WERI-Rb-1 (cell line): Measurements from ENCODE around the gene WWOX.

Experiments used
- DNase-seq: peaks from one replicate; pipeline ENCODE4 v3.0.0-alpha.2; 2020
- H3K27ac ChIP-seq: fragments of 250-450 bp; sonication (Bioruptor Pico); 2 replicates; pipeline ENCODE4 v1.5.1; 2020; ENCODE audit warnings: mild to moderate bottlenecking, moderate library complexity
- H3K27me3 ChIP-seq: fragments of 250-450 bp; sonication (Bioruptor Pico); 2 replicates; pipeline ENCODE4 v1.5.1; 2021; ENCODE audit warnings: mild to moderate bottlenecking, low read depth, moderate library complexity; ENCODE audit not compliant: insufficient read depth, severe bottlenecking
- H3K36me3 ChIP-seq: fragments of 250-450 bp; sonication (Bioruptor Pico); 2 replicates; pipeline ENCODE4 v1.5.1; 2020; ENCODE audit warnings: mild to moderate bottlenecking, moderate library complexity
- H3K4me3 ChIP-seq: 2 replicates; pipeline ENCODE4 v1.5.1; 2011; ENCODE audit warnings: low read depth, mild to moderate bottlenecking, control low read depth, low read length
- H3K9me3 ChIP-seq: fragments of 250-450 bp; sonication (Bioruptor Pico); 2 replicates; pipeline ENCODE4 v1.5.1; 2021; ENCODE audit warnings: mild to moderate bottlenecking, moderate library complexity; ENCODE audit not compliant: severe bottlenecking
- CTCF ChIP-seq: IDR thresholded peaks from 2 replicates; pipeline ENCODE4 v1.5.1; 2011; ENCODE audit warnings: low read depth, mild to moderate bottlenecking, control low read depth, inconsistent platforms, low read length

The WWOX gene

GRCh38 chr16:78065319-78065718 is 34.1 kb upstream of the WWOX start:
- H3K36me3 ChIP-seq, result no peaks in the 10 kb centered on the region
- H3K27me3 ChIP-seq, result no peaks in the 10 kb centered on the region
- no peaks in the 10 kb centered on the region for H3K9me3 ChIP-seq
- DNase-seq, result no peak
- no peak overlapping the region for H3K4me3 ChIP-seq
- no peak overlapping the region for H3K27ac ChIP-seq
- no peak for TF ChIP-seq CTCF

GRCh38 chr16:78069913-78070312 is 29.5 kb upstream of the WWOX start:
- no peak overlapping the region for H3K27ac ChIP-seq
- TF ChIP-seq CTCF, result no peak
- H3K36me3 ChIP-seq, result no peaks in the 10 kb centered on the region
- no peak overlapping the region for H3K4me3 ChIP-seq
- DNase-seq, result no peak
- H3K9me3 ChIP-seq, result no peaks in the 10 kb centered on the region
- no peaks in the 10 kb centered on the region for H3K27me3 ChIP-seq

- H3K4me3 ChIP-seq, result no peak overlapping the region
- TF ChIP-seq CTCF, result no peak
- no peaks in the 10 kb centered on the region for H3K9me3 ChIP-seq
- H3K27ac ChIP-seq, result no peak overlapping the region
- no peak for DNase-seq
- H3K36me3 ChIP-seq, result no peaks in the 10 kb centered on the region
- no peaks in the 10 kb centered on the region for H3K27me3 ChIP-seq
Observed at GRCh38 chr16:78072275-78072674, 27.2 kb upstream of the WWOX start.

GRCh38 chr16:78075800-78076199 is 23.7 kb upstream of the WWOX start:
- Histone ChIP-seq H3K9me3 (no peaks in the 10 kb centered on the region), H3K36me3 (no peaks in the 10 kb centered on the region), H3K4me3 (no peak overlapping the region), H3K27ac (no peak overlapping the region), H3K27me3 (no peaks in the 10 kb centered on the region)
- TF ChIP-seq CTCF, result no peak
- DNase-seq, result no peak

- no peak overlapping the region for H3K27ac ChIP-seq
- no peak for DNase-seq
- H3K27me3 ChIP-seq, result no peaks in the 10 kb centered on the region
Observed at GRCh38 chr16:78081341-78081740, 18.1 kb upstream of the WWOX start.

More at GRCh38 chr16:78081341-78081740, 18.1 kb upstream of the WWOX start:
- no peak for TF ChIP-seq CTCF
- Histone ChIP-seq H3K9me3 (no peaks in the 10 kb centered on the region), H3K36me3 (no peaks in the 10 kb centered on the region), H3K4me3 (no peak overlapping the region)
